ENCODE results near the gene PPP1R3G.

The PPP1R3G gene

DNA sequence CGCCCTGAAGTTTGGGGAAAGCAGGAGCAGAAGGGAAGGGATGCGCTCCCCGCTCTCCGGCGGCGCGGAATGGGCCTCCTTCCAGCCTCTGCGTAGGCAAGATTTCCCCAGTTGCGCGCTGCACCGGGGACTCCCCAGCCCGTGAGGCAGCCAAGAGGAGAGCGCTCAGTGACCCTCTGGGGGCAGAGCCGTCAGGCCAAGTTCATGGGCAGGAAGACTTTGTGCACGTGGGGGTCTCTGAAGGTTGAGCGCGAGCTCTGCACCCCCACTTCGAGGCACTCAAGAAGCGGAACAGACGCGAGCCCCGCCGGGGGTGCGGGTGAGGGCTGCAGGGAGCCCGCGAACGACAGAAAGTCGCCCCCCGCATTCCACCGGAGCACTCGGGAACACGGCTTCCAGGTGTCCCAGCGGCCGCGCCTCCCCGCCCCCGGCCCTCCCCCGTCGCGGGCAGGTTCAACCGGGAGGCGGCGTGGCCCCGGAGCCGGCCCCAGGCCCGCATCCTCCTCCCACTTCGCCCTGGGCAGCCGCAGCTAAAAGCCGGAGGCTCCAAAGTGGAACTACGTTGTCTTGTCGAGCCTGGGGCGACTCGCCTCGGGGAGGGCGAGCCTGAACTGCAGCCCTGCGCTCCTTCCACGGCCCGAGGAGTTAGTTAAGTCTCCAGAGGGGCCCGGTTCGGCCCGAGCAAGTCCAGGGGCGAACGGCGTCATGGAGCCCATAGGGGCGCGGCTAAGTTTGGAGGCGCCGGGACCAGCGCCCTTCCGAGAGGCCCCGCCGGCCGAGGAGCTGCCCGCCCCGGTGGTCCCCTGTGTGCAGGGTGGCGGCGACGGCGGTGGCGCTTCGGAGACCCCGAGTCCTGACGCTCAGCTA is at the start of gene PPP1R3G:
Gene PPP1R3G, plus strand, starts transcription at position 561 of the 867 bp plus-strand sequence. Its CDS starts 145 bp downstream, at position 706.
- no peaks in the 10 kb centered on the region for H3K36me3 ChIP-seq (replicated peaks)
- H3K27me3 ChIP-seq (ENCODE audit: low read depth), result no peaks in the 10 kb centered on the region
- in situ Hi-C loops (cut with MboI; ENCODE audit: low sequenced_read_pairs), result no loop called here
- H3K9me3 ChIP-seq, result no peaks in the 10 kb centered on the region
- peaks cover 15% of the 10 kb centered on the region for H3K4me1 ChIP-seq
- DNase-seq (ENCODE audit: low spot score in 2 of 2), result peak in 1 of 2 experiments; percentile 43
- H3K4me3 ChIP-seq, result peak within 1 kb of the TSS; percentile 18

DNA sequence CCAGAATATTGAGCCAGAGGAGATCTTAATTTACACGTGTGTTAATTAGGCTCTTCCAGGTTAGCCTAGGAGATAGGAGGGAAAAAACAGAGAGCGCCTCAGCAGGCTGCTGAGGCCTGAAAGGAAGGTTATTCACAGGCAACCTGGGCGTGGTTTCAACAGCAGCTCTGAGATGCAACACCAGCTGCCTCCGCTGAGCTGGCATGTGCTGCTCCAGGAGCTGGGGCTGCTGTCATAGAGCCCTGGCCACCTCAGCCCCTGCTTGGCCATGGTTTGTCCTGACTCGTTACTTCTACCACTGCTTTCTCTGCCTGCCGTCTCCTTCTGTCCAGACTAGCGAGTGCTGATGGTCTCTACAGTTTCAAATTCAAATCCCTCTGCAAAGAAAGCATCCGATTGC is 48.9 kb upstream of the PPP1R3G start:
- peak in 1 of 2 experiments; percentile 40 for DNase-seq (ENCODE audit: low spot score in 2 of 2)
- no peak overlapping the region for H3K4me3 ChIP-seq
- H3K9me3 ChIP-seq, result no peaks in the 10 kb centered on the region
- no peaks in the 10 kb centered on the region for H3K36me3 ChIP-seq (replicated peaks)
- in situ Hi-C loops (cut with MboI; ENCODE audit: low sequenced_read_pairs), result no loop called here
- no peaks in the 10 kb centered on the region for H3K4me1 ChIP-seq
- H3K27me3 ChIP-seq (ENCODE audit: low read depth), result no peaks in the 10 kb centered on the region

DNA sequence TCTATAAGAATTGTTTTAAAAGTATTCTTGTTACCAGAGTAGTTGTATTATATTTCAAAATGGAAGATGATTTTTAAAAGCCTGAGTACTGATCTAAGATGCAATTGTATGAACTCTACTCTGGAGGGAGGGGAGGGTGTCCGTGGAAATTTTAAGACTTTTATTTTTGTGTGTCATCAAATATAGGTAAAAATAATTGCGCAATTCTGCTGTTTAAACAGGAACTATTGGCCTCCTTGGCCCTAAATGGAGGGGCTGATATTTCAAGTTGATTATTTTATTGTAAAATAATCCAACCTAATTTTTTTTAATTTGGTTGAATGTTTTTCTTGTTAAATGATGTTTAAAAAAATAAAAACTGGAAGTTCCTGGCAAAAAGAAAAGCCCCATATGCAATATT is 43.2 kb upstream of the PPP1R3G start:
- H3K9me3 ChIP-seq, result no peaks in the 10 kb centered on the region
- H3K36me3 ChIP-seq (replicated peaks), result no peaks in the 10 kb centered on the region
- in situ Hi-C loops (cut with MboI; ENCODE audit: low sequenced_read_pairs), result no loop called here
- no peak for DNase-seq (ENCODE audit: low spot score in 2 of 2)
- H3K4me1 ChIP-seq, result no peaks in the 10 kb centered on the region
- H3K27me3 ChIP-seq (ENCODE audit: low read depth), result no peaks in the 10 kb centered on the region
- H3K4me3 ChIP-seq, result no peak overlapping the region

DNA sequence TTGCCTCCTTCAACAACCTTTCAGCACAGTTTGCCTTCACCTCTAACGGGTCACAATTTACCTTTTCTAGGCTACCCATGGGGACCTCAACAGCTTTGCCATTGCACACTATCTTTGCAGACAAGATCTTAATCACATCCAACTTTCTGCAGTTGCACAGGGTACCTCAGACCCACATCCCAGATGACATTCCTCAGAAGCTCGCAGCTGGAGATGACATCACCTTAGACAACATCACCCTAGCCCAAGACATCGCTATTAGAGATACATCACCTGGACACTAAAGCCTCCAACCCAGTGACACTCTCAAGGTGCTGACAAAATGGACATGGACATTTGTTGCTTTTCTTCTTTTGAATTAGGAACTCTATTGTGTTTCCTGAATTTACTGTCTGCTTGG is 42.7 kb upstream of the PPP1R3G start:
- in situ Hi-C loops (cut with MboI; ENCODE audit: low sequenced_read_pairs), result no loop called here
- Histone ChIP-seq H3K9me3 (no peaks in the 10 kb centered on the region), H3K36me3 (replicated peaks) (no peaks in the 10 kb centered on the region), H3K4me1 (no peaks in the 10 kb centered on the region), H3K27me3 (ENCODE audit: low read depth) (no peaks in the 10 kb centered on the region), H3K4me3 (no peak overlapping the region)
- DNase-seq (ENCODE audit: low spot score in 2 of 2), result no peak

DNA sequence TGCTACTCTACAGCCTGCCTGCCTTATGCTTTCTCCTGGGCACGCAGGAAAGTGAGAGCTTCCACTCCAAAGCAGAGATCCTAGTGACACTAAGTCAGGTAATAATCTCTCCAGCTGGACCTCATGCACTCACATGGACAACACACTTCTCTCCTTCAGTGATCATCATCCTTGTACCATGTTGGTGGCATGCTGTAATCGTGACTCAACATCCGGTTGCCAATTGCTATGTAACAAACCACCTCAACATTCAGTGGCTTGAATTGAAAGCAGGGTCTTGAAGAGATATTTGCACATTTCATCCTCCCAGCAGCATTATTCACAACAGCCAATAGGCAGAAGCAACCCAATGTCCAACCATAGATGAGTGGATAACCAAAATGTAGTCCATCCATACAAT is 40.3 kb upstream of the PPP1R3G start:
- in situ Hi-C loops (cut with MboI; ENCODE audit: low sequenced_read_pairs), result no loop called here
- Histone ChIP-seq H3K4me3 (no peak overlapping the region), H3K9me3 (no peaks in the 10 kb centered on the region), H3K27me3 (ENCODE audit: low read depth) (no peaks in the 10 kb centered on the region), H3K4me1 (no peaks in the 10 kb centered on the region), H3K36me3 (replicated peaks) (no peaks in the 10 kb centered on the region)
- DNase-seq (ENCODE audit: low spot score in 2 of 2), result no peak

DNA sequence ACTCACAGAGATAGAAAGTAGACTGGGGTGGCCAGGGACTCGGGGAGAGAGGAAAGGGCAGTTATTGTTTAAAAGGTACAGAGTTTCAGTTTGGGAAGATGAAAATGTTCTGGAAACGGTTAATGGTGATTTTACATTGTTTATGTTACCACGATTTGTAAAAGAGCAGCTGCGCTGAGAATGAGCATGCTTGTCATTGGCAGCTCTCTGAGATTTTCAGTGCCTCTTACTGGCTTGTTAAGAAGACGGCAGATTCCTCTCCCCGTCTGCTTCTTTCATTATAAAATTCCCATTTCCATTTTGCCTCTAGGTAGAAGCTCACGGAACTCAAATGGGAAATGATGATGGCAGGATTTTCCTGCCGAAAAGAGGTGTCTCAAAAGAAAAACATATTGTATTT is 39.7 kb upstream of the PPP1R3G start:
- no peaks in the 10 kb centered on the region for H3K9me3 ChIP-seq
- no peak for DNase-seq (ENCODE audit: low spot score in 2 of 2)
- no peaks in the 10 kb centered on the region for H3K27me3 ChIP-seq (ENCODE audit: low read depth)
- in situ Hi-C loops (cut with MboI; ENCODE audit: low sequenced_read_pairs), result no loop called here
- no peak overlapping the region for H3K4me3 ChIP-seq
- no peaks in the 10 kb centered on the region for H3K36me3 ChIP-seq (replicated peaks)
- no peaks in the 10 kb centered on the region for H3K4me1 ChIP-seq

DNA sequence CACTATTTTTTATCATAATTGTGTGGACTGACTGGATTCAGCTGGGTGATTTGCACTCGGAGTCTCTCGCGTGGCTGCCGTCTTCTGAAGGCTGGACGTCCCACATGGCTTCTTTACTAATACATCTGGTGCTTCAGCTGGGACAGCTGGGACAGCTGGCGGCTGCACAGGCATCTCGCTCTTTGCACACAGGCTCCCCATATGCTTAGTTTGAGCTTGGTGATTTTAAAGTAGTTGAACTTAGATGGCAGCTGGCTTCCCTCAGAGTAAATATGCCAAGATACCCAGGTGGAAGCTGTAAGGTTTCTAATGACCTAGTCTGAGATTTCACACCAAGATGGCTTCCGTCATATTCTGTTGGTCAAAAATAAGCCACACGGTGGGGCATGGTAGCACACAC is 38.7 kb upstream of the PPP1R3G start:
- no peak for DNase-seq (ENCODE audit: low spot score in 2 of 2)
- H3K27me3 ChIP-seq (ENCODE audit: low read depth), result no peaks in the 10 kb centered on the region
- in situ Hi-C loops (cut with MboI; ENCODE audit: low sequenced_read_pairs), result no loop called here
- peaks cover 5% of the 10 kb centered on the region; the same call in 1 of the 2 replicates for H3K9me3 ChIP-seq
- no peaks in the 10 kb centered on the region for H3K4me1 ChIP-seq
- H3K4me3 ChIP-seq, result no peak overlapping the region
- no peaks in the 10 kb centered on the region for H3K36me3 ChIP-seq (replicated peaks)

DNA sequence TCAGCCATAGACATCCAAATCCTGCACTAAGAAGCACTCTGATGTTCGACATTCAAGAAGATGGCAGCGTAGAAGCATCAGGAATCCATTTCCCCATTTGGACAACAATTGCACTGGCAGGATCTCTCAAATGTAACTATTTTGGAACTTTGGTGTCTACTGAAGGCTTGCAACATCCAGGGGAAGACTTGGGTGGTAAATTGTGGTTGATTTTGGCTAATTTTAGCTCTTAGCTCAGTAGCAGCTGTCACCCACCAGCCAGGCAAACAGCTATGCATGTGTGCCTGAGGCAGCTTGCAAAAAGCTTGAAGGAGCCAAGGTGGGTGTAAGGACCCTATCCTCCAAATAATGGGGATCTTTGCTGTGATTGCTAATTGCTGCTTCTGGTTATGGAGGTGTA is 35.1 kb upstream of the PPP1R3G start:
- DNase-seq (ENCODE audit: low spot score in 2 of 2), result no peak
- Histone ChIP-seq H3K27me3 (ENCODE audit: low read depth) (no peaks in the 10 kb centered on the region), H3K4me3 (no peak overlapping the region), H3K4me1 (peaks cover 2% of the 10 kb centered on the region; the same call in 1 of the 2 replicates), H3K36me3 (replicated peaks) (no peaks in the 10 kb centered on the region), H3K9me3 (peaks cover 6% of the 10 kb centered on the region; the same call in 1 of the 2 replicates)
- in situ Hi-C loops (cut with MboI; ENCODE audit: low sequenced_read_pairs), result loop anchor here (10.0 kb wide), 1 partner anchor 355 kb away; no protein-coding TSS in a partner anchor

DNA sequence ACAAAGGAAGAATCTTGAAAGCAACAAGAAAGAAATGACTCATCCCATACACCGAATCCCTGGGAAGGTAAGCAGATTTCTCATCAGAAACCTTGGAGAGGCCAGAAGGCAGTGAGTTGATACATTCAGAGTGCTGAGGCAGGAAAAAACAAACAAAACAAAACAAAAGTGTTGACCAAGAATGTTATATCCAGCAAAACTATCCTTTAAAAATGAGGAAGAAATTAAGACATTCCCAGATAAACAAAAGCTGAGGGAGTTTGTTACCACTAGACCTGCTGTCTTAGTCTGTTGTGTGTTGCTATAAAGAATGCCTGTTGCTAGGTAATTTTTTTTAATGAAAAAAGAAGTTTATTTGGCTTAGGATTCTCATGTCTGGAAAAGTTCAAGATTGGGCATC is 33.7 kb upstream of the PPP1R3G start:
- Histone ChIP-seq H3K9me3 (peaks cover 6% of the 10 kb centered on the region; the same call in 1 of the 2 replicates), H3K4me1 (peaks cover 2% of the 10 kb centered on the region; the same call in 1 of the 2 replicates), H3K27me3 (ENCODE audit: low read depth) (no peaks in the 10 kb centered on the region), H3K4me3 (no peak overlapping the region), H3K36me3 (replicated peaks) (no peaks in the 10 kb centered on the region)
- in situ Hi-C loops (cut with MboI; ENCODE audit: low sequenced_read_pairs), result loop anchor here (10.0 kb wide), 1 partner anchor 353 kb away; no protein-coding TSS in a partner anchor
- DNase-seq (ENCODE audit: low spot score in 2 of 2), result no peak

DNA sequence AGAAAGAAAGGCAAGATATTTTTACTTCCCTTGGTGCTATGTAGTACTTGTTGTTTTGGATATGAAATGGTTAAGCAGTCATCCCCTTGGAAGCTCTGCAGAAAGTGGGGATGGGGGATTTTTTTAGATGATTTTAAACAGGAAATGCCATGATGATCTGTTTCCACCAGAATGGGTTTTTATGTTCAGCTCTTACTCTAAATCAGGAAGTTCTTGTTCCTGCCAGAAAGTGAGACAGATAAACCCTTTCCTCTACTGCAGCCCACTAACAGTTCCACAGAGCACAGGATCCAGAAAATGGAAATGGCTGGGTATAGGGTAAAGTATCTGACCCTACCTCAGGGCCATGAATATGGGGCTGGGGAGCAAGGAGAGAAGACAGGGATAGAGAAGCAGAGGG is 32.1 kb upstream of the PPP1R3G start:
- in situ Hi-C loops (cut with MboI; ENCODE audit: low sequenced_read_pairs), result loop anchor here (10.0 kb wide), 1 partner anchor 352 kb away; no protein-coding TSS in a partner anchor
- Histone ChIP-seq H3K36me3 (replicated peaks) (no peaks in the 10 kb centered on the region), H3K27me3 (ENCODE audit: low read depth) (no peaks in the 10 kb centered on the region), H3K4me1 (peaks cover 6% of the 10 kb centered on the region; the same call in 1 of the 2 replicates), H3K4me3 (no peak overlapping the region), H3K9me3 (peaks cover 6% of the 10 kb centered on the region; the same call in 1 of the 2 replicates)
- DNase-seq (ENCODE audit: low spot score in 2 of 2), result no peak

DNA sequence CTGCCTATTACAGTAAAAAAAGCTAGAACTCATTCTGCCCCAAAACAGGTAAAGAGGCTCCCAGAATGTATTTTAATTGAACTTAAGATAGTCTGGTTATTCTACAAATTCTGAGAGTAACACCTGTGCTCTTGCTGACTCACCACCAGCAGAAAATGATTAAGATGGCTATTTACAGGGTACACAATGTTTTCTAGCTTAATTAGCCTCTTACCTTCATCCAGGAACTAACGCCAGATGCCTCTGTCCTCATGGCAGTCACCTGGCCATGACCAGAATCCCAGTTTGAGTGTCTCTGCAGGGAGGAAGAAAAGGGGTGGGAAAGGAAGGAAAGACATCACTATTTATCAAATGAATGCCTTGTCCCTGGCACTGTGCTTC is 31.3 kb upstream of the PPP1R3G start:
- Histone ChIP-seq H3K27me3 (ENCODE audit: low read depth) (no peaks in the 10 kb centered on the region), H3K4me3 (no peak overlapping the region), H3K36me3 (replicated peaks) (no peaks in the 10 kb centered on the region), H3K4me1 (peaks cover 6% of the 10 kb centered on the region; the same call in 1 of the 2 replicates), H3K9me3 (peaks cover 6% of the 10 kb centered on the region; the same call in 1 of the 2 replicates)
- DNase-seq (ENCODE audit: low spot score in 2 of 2), result no peak
- in situ Hi-C loops (cut with MboI; ENCODE audit: low sequenced_read_pairs), result loop anchor here (10.0 kb wide), 1 partner anchor 351 kb away; no protein-coding TSS in a partner anchor

DNA sequence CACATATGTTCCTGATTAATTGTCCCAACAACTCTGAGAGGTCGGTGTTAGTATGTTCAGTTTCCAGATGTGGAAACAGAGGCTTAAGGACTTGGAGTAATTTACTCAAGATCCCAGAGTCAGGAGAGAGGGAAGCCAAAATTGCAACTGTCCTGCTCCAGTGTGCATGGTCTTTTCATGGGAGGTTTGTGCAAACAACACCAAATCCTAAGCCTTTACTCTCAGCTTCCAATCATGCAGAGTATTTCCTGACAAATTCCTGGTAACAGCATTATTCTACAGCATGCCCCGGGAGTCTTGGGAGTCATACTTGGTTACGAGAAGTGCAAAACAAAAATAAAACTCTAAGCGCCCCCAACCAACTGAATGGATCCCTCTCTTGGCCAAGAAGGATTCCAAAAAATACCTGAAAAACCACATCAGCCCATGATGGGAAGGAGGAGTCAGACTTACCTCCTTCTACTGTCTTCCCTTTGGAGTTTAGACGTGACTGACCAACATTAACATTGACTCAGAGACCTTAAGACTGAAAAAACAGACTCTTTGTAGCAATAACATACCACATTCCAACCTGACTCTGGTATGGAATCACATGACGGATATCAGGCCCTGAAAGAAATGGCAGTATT is 30.8 kb upstream of the PPP1R3G start:
- no peaks in the 10 kb centered on the region for H3K27me3 ChIP-seq (ENCODE audit: low read depth)
- no peak for DNase-seq (ENCODE audit: low spot score in 2 of 2)
- in situ Hi-C loops (cut with MboI; ENCODE audit: low sequenced_read_pairs), result loop anchor here (10.0 kb wide), 1 partner anchor 350 kb away; no protein-coding TSS in a partner anchor
- no peaks in the 10 kb centered on the region for H3K36me3 ChIP-seq (replicated peaks)
- H3K4me1 ChIP-seq, result peaks cover 6% of the 10 kb centered on the region; the same call in 1 of the 2 replicates
- peaks cover 6% of the 10 kb centered on the region; the same call in 1 of the 2 replicates for H3K9me3 ChIP-seq
- H3K4me3 ChIP-seq, result no peak overlapping the region

DNA sequence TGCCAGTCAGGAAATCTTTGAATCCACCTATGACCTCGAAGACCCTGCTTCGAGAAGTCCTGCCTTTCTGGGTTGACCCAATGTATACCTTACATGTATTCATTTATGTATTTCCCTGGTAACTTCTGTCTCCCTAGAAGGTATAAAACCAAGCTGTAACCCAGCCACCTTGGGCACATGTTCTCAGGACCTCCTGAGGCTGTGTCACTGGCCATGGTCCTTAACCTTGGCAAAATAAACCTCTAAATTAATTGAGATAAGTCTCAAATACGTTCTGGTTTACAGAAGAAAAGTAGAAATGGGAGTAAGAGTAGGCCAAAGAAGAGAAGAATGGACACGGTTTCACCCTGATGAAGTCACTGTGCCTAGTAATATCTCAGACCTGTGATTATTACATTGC is 30.0 kb upstream of the PPP1R3G start:
- in situ Hi-C loops (cut with MboI; ENCODE audit: low sequenced_read_pairs), result loop anchor here (10.0 kb wide), 1 partner anchor 350 kb away; no protein-coding TSS in a partner anchor

More for the DNA sequence above, 30.0 kb upstream of the PPP1R3G start:
- Histone ChIP-seq H3K36me3 (replicated peaks) (no peaks in the 10 kb centered on the region), H3K4me1 (peaks cover 6% of the 10 kb centered on the region; the same call in 1 of the 2 replicates), H3K4me3 (no peak overlapping the region), H3K9me3 (peaks cover 6% of the 10 kb centered on the region; the same call in 1 of the 2 replicates), H3K27me3 (ENCODE audit: low read depth) (no peaks in the 10 kb centered on the region)
- DNase-seq (ENCODE audit: low spot score in 2 of 2), result no peak
